NCI-H446 treated with DMSO at 0.1 percent for 48 hours (cell line): ENCODE data around the gene HDHD5.
A peak's percentile ranks its signal among the peaks of the same experiment; 100 is the strongest.

Experiments used
- DNase-seq: peaks from one replicate; lab custom pipeline; 2025; lab: John Stamatoyannopoulos, UW

The HDHD5 gene

GRCh38 chr22:17158568-17159503 lies at the start of gene HDHD5:
TSS of gene HDHD5 (minus strand) at chr22:17159277. CDS start at chr22:17159251, 26 bp downstream.
- DNase-seq: peak; percentile 70

GRCh38 chr22:17205432-17205831 lies 46.4 kb upstream of the HDHD5 start:
- DNase-seq: no peak

- DNase-seq: no peak
These were observed 42.3 kb upstream of the HDHD5 start for GRCh38 chr22:17201285-17201945.

- DNase-seq: no peak
These were observed 40.1 kb upstream of the HDHD5 start for GRCh38 chr22:17199003-17199731.

- DNase-seq: no peak
These were observed 39.3 kb upstream of the HDHD5 start for GRCh38 chr22:17198170-17199002.

- no peak for DNase-seq
These were observed 35.1 kb upstream of the HDHD5 start for GRCh38 chr22:17194213-17194612.

- DNase-seq: no peak
These were observed 33.1 kb upstream of the HDHD5 start for GRCh38 chr22:17192186-17192585.

- no peak for DNase-seq
These were observed 32.2 kb upstream of the HDHD5 start for GRCh38 chr22:17191163-17191784.

- no peak for DNase-seq
These were observed 31.6 kb upstream of the HDHD5 start for GRCh38 chr22:17190702-17191101.

- DNase-seq: no peak
These were observed 17.6 kb upstream of the HDHD5 start for GRCh38 chr22:17176715-17177114.

GRCh38 chr22:17172029-17172833 lies 13.2 kb upstream of the HDHD5 start:
- DNase-seq: no peak

- DNase-seq: peak; percentile 71
These were observed 12.3 kb upstream of the HDHD5 start for GRCh38 chr22:17171153-17172028.

- DNase-seq: no peak
These were observed 8.4 kb upstream of the HDHD5 start for GRCh38 chr22:17167486-17167885.

GRCh38 chr22:17164392-17165024 lies 5.4 kb upstream of the HDHD5 start:
- no peak for DNase-seq

GRCh38 chr22:17162731-17163130 lies 3.7 kb upstream of the HDHD5 start:
- DNase-seq: no peak

- DNase-seq: no peak
These were observed 2.9 kb upstream of the HDHD5 start for GRCh38 chr22:17161991-17162390.

GRCh38 chr22:17159504-17159951 lies 451 bp upstream of the HDHD5 start:
- DNase-seq: no peak

- no peak for DNase-seq
These were observed 905 bp downstream of the HDHD5 start for GRCh38 chr22:17158176-17158567.

- no peak for DNase-seq
These were observed 1.4 kb downstream of the HDHD5 start for GRCh38 chr22:17157714-17158113.
